ENCODE results near the gene PAEP.
"Not testable (repeated sequence)": the region's sequence is repeated elsewhere in the genome, so short reads cannot be mapped to it uniquely, and the experiment has no call there.

The PAEP gene

DNA sequence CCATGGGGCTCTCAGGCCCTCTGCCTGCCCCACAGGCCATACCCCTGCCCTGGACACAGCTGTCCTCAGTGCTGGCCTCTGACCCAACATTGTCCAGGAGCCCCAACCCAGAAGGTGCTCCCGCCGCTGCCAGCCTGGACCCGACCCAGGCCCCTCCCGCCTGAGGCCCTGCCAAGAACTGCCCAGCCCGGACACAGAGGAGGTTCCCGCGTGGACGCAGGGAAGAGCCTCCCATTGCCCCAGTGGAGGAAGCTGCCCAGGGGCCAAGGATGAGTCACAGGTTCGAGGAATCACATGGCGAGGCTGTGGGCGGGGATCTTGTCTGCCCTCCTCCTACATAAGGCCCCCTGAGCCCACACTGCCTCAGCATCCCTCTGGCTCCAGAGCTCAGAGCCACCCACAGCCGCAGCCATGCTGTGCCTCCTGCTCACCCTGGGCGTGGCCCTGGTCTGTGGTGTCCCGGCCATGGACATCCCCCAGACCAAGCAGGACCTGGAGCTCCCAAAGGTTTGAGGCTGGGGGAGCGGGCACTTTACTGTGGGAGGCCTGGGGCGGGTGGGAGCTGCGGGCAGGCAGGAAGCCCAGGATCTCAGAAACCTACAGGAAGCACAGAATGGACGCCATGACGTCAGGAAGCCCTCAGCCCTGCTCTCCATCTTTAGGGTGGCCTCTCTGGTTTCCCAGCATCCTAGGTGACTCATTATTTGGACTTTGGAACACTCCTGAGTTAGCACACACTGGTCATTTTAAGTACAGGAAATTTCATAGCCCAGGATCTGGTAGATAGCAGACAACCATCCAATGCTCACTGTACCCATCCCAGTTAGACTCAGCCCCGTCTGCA, at the start of gene PAEP:
TSS of gene PAEP (plus strand) at position 366 of the 844 bp plus-strand sequence.
- peak; percentile 44 for DNase-seq (ENCODE audit: low spot score)

DNA sequence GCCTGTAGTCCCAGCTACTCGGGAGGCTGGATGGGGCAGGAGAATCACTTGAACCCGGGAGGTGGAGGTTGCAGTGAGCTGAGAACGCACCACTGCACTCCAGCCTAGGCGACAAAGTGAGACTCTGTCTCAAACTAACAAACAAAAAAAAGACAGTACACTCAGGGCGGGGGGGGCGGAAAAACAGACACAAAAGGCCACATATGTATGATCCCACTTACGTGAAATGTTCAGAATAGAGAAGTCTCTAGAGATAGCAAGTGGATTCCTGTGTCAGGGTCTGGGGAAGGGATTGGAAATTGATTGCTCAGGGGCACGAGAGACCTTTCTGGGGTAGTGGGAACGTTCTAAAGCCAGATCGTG, 49.3 kb upstream of the PAEP start:
- DNase-seq (ENCODE audit: low spot score) = no peak

DNA sequence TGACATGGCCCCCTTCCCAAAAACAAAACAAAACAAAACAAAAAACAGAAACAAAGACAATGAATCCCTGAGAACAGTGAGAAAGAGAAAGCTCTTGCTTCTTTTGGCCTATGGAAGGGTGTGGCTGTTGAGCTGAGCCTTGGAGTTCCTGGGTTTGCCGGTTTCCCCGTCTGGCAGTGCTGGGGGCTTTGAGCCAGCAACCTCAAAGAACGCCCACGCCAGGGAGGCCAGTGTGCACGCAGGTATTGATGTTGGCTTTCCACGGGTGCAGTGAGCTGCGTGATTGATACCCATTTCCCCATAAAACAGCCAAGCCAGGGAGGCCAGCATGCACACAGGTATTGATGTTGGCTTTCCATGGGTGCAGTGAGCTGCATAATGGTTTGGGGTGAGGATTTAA, 48.7 kb upstream of the PAEP start:
- DNase-seq (ENCODE audit: low spot score) = peak; percentile 52

DNA sequence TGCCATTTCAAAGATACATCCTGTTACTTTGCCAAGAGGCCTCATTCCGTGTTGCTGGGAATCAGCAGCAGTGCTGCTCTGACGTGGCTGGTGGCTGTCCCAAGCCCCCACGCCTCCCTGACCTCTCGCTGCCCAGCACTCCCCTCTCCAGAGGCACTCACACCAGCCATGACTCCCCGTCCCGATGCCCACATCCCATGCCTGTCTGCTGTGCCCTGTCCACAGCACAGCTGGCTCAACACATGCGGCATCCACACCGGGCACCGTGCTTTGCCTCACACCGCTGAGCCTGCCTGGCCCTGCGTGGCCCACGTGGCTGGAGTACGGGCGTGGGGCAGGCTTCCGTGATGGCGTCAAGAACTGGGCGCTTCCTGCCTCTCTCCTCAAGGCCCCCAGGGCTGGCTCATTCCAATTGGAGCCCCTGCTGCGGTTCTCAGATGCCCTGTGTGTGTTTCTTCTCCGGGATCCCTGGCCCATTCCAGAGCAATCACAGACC, 48.2 kb upstream of the PAEP start:
- DNase-seq (ENCODE audit: low spot score) = no peak

DNA sequence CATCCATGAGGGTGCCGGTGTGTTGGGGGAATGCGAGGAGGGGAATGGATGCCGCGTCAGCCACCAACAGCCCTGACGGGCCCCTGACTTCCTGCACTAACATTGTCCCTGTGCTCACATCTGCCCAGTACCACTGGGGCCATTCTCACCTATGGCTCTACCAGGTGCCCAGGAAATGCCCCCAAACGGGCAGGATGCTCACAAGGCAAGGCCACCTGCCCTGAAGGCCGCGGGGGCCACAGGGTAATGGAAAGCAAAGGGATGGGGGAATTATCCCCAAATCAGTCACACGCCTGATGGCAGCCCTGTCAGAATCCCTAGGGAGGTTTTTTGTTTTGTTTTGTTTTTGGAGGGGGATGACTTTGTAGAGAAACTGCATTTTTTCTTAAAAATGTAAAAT, 47.6 kb upstream of the PAEP start:
- DNase-seq (ENCODE audit: low spot score) = not testable (repeated sequence)

GRCh38 chr9:135514342-135515082, 47.0 kb upstream of the PAEP start:
- no peak for DNase-seq (ENCODE audit: low spot score)

DNA sequence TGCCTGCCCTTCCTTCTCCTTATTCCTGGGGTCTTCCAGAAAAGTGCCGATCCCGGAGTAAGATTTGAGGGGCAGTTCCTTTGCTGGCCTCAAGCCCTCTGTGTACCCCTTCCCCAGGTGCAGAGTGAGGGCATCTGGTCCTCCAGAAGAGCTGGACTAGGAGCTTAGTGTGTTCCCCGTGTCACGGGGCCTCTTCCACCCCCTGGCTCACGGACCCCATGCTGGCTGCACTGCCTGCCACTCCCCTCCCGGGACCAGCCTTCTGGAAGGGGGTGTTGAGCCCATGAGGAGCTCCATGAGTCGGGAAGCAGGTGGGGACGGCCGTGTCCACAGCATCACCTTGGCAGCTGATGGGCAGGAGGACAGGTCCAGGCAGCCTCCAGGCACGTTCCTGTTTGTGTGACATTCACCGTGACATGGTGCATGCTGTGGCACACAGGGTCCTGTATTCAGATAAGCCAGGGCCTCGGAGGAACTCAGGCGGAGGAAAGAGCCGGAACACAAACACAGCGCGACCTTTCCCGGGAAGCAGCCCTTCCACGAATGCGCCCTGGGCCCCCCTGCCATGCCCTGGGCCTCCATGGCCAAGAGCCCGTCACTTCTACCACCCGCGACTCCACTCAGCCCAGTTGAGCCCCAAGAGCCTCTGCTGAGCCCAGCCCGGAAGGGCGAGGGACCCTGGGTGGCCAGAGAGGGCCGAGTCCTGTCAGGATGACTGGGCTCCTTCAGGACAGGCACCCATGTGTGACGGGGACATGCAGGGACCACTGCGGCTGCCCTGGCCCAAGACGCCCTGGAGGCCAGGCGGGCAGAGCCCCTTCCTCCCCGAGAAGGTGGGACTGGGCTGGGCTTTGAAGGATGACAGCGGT, 46.2 kb upstream of the PAEP start:
- no peak for DNase-seq (ENCODE audit: low spot score)

GRCh38 chr9:135516132-135516860, 45.3 kb upstream of the PAEP start:
- peak; percentile 33 for DNase-seq (ENCODE audit: low spot score)

DNA sequence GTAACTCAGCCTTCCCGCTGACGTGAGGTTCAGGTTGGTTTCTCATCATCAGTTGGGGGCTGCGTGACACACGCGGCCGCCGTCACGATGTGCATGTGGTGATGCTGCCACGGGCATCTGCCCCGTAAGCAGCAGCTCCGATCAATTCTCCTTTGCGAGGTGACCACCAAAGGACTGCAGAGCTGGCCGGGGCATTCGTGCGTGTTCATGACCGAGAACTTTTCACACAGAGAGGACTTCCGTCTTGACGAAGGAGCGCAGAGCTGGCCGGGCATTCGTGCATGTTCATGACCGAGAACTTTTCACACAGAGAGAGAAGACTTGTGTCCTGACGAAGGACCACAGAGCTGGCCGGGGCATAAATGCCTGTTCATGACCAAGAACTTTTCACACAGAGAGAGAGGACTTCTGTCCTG, 44.1 kb upstream of the PAEP start:
- no peak for DNase-seq (ENCODE audit: low spot score)

DNA sequence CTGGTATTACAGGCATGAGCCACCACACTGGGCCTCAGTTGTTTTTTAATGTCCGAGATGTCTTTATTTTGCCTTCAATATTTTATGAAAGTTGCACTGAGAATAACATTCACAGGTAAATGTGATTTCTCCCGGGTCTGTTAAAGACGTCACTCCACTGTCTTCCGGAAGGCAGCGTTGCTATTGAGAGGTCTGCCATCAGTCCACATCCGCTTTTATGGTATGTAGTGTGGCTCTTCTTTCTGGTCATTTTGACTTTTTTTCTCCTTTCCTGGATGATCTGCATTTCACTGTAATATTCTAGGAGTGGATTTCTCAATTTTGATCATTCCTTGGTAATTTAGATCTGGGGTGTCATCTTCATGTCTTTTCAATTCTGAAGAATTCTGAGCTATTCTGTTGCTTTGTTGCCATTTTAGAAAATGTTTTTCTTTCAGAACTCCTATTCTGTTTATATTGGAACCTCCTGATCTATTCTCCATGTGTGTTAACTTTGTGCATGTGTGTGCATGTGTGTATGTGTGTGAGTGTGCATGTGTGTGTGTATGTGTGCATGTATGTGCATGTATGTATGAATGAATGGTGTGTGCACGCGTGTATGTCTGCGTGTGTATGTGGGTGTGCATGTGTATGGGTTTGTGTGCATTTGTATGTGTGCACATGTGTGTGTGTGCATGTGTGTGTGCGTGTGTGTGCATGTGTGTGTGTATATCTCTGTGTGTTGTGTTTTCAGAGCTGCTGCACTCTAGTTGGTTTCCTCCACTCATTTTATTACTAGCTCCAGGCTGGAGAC, 42.2 kb upstream of the PAEP start:
- no peak for DNase-seq (ENCODE audit: low spot score)

DNA sequence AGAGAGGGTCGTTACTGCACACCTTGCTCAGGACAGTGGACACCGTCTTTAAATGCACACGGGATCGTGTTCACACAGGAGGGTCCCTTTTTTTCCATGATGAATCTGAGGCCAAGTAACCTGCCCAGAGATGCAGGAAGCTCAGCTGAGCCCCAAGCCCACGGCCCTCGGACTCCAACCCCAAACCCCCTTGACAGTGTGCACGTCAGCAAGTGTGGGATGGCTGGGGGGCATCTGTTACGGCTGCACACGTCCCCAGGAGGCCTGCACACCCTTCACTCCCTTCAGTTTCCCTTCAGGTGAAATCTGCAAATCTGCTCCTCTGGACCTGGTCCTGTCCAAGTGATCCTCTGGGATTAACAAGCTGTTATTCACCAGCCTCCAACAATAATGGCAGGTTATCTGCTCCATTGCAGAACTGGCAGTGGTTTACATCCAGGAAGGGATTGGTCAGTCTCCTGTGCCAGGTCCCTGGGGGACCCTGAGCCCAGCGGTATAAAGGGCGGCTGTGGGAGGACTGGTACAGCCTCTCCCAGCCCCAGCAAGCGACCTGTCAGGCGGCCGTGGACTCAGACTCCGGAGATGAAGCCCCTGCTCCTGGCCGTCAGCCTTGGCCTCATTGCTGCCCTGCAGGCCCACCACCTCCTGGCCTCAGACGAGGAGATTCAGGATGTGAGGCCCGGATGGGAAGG, 40.5 kb upstream of the PAEP start, which contains the start of gene LCN1:
TSS of gene LCN1 (plus strand) at position 525 of the 692 bp plus-strand sequence. CDS start at position 583, 58 bp downstream.
- no peak for DNase-seq (ENCODE audit: low spot score)

DNA sequence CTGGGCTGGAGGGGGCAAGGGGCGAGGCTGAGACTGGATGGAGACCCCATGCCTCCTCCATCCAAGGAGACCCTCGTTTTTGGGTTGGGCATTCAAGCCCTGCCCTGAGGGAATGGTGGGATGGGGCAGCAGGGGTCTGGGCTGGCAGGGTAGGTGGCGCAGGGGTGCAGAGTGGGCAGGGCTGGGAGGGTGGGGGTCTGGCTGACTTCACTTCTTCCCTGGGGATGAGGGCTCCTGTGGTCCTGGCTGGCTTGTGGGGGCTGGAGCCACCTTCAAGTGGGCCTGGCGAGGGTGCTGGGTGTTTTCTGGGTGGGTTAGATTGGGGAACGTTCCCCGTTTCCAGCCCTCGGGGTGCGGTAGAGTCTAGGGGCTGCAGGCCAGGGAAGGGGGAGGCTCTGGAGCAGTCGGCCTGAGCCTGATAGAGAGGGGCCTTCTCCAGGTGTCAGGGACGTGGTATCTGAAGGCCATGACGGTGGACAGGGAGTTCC, 39.9 kb upstream of the PAEP start:
- no peak for DNase-seq (ENCODE audit: low spot score)

DNA sequence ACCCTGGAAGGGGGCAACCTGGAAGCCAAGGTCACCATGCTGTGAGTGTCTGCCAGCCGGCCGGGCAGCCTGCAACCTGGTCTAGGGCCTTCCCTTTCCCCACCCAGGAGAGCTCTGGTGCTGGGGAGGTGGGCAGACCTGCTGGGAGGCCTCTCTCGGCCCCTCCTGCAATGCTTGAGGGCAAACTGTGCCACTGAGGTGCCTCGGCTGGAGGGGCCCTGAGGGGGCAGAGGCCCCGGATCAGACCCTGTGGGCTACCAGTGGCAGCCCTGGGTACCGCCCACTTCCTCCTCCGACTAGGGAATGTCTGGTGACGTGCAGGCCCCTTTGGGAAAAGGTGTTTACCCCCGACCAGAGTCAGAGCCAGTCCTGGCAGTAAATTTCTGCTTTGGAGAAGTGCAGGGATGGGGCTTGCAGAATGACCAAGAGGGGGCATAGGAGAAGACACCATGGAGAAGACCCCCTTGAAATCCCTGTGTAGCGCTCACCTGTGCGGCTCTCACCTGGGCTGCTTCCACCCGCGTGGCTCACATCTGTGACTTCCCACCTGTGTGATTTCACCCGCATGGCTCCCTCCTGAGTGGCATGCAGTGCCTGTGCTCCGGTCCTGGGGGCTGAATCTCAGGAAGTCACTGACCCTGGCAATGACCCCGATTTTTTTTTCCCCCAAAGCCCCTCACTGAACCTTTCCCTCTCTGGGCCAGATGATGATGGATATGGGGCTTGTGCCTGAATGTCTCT, 39.2 kb upstream of the PAEP start:
- no peak for DNase-seq (ENCODE audit: low spot score)

DNA sequence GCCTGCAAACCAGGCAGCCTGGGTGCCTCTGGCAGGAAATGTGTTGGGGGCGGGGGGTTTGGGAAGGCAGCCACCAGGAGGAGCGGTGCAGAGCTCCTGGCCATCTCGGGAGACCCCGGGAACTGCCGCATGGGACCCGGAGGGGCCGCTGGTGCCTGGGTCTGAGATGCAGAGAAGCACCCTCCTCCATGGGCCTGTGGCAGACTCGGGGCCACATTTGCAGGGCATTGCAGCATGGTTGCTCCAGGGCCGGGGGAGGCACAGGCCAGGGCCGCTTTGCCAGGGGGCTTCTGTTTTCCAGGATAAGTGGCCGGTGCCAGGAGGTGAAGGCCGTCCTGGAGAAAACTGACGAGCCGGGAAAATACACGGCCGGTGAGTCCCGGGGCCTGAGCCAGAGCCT, 38.6 kb upstream of the PAEP start:
- no peak for DNase-seq (ENCODE audit: low spot score)

DNA sequence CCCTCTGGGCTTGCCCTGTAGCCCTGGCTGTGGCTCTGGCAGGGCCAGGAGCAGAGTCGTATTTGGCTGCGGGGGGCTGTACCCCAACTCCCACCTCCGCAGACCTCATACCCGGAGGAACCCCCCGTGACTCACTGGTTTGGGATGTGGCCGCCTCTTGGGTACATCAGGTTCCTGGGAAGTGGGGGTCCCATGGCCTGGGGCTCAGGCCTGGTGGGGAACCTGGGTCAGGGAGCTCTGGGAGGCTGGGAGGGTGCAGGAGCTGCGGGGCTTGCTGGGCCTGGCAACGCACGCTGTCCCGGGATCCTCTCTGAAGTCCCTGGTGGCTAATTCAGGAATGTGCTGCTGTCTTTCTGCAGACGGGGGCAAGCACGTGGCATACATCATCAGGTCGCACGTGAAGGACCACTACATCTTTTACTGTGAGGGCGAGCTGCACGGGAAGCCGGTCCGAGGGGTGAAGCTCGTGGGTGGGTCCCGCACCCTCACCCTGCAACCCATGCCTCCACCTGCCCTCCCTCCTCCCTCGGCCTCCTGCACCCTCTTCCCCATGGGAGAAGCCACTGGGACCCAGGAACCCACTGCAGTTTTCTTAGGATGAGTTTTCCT, 37.9 kb upstream of the PAEP start:
- no peak for DNase-seq (ENCODE audit: low spot score)

DNA sequence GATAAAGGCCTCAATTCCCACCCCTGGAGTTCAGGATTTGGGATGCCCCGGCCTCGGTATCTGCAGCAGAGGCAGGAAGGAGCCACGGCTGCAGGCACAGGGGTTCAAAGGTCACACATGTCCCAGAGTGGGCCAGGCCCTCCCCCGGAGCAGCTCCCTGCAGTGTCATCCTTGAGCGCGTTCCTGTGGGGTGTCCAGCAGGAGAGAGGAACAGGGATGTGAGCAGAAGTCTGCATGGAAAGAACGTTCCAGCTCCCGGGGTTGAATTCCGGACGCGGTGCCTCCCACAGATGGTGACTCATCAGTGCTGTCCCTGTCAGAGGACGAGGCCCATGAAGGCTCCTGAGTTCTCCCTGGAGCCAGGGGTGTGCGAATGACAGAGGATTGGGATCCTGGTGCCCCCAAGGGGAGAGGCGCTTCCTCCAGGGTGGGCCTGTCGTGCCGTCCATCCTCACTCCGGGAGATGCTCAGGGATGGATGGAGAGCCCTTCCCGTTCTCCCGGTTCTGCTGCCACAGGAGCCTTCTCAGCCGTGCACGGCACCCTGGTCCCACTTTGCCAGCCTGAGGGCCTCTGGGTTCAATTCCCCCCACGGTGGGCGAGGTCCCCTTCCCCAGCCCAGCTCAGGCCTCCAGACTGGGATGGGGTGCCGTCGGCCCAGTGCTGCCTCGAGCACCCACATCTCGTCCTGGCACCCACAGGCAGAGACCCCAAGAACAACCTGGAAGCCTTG, 37.3 kb upstream of the PAEP start:
- DNase-seq (ENCODE audit: low spot score) = peak; percentile 58

DNA sequence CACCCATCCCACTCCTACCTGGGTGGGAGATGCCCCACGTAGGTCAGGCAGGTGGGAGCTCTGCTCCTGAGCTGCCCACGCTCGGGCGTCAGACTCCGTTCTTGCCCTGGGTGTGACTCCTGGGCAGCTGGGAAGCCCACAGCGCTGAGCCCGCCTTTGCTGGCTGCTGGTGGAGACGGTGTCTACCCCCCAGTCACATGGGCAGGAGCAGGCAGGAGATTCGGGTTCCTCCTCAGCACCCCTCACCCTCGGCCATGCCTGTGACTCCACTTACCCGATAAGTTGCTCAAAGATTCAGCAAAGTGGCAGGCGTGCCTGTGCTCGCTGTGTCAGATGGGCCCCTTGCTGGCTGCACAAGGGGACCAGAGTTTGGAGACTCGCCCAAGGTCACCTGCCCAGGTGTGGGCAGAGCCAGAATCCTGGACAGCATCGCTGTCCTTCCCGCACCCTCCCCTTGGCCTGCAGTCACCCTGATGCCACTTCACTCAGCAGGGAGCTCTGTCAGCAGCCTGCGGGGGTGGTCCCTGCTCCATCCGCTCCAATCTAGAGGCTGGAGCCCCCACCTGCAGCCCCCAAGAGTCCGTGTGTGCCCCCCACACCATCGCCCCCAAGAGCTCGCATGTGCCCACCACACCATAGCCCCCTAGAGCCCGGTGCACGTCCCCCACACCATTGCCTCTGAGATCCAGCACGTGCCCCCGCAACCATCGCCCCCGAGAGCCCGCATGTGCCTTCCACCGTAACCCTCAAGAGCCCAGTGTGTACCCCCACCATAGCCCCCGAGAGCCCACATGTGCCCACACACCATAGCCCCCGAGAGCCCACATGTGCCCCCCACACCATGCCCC, 36.1 kb upstream of the PAEP start:
- no peak for DNase-seq (ENCODE audit: low spot score)
